Progenitor cell of endocrine pancreas (in vitro differentiated cells): Measurements from ENCODE around the gene PARD3. TPM values are rescaled to one million over a fixed set of nuclear protein-coding genes. Genes with fewer than 3 reads are reported as not detected.

ENCODE experiments used
- DNase-seq: peaks from one replicate; pipeline ENCODE4 v3.0.0; 2021; ENCODE audit warnings: low spot score; ENCODE audit not compliant: unreplicated experiment
- H3K27ac Mint-ChIP-seq: 2 replicates; pipeline ENCODE4 v1.8.0; 2021; ENCODE audit warnings: mild to moderate bottlenecking, moderate library complexity, mixed read lengths
- H3K27me3 Mint-ChIP-seq: 2 replicates; pipeline ENCODE4 v1.8.0; 2021; ENCODE audit warnings: mixed read lengths
- H3K36me3 Mint-ChIP-seq: 2 replicates; pipeline ENCODE4 v1.8.0; 2022; ENCODE audit warnings: mixed read lengths; ENCODE audit not compliant: insufficient read depth
- H3K4me1 Mint-ChIP-seq: 2 replicates; pipeline ENCODE4 v1.8.0; 2021; ENCODE audit warnings: low read depth, mixed read lengths
- H3K4me3 Mint-ChIP-seq: 2 replicates; pipeline ENCODE4 v1.8.0; 2021; ENCODE audit warnings: low read depth, mild to moderate bottlenecking, moderate library complexity, mixed read lengths
- H3K9me3 Mint-ChIP-seq: 2 replicates; pipeline ENCODE4 v1.8.0; 2021; ENCODE audit warnings: low read depth, mixed read lengths
- CTCF ChIP-seq: fragments of 200-600 bp; sonication (generic); IDR thresholded peaks from one replicate; pipeline ENCODE4 v1.5.0; 2021; ENCODE audit warnings: antibody characterized with exemption, mild to moderate bottlenecking; ENCODE audit not compliant: unreplicated experiment
- total RNA-seq: library from RNA; stranded (reverse); gene quantifications from 2 replicates; pipeline ENCODE4 v1.2.1, GENCODE V29; 2021

PARD3 gene
- total RNA-seq, 1 donor from 2014 or later: 85.3 TPM

GRCh38 chr10:34251177-34251576, 563.9 kb downstream of the PARD3 start:
- peaks cover 2% of the 10 kb centered on the region for H3K36me3 Mint-ChIP-seq
- no peak for TF ChIP-seq CTCF
- no peak overlapping the region for H3K4me3 Mint-ChIP-seq
- DNase-seq: no peak
- peaks cover 16% of the 10 kb centered on the region for H3K4me1 Mint-ChIP-seq
- no peak overlapping the region for H3K27ac Mint-ChIP-seq
- H3K27me3 Mint-ChIP-seq: no peaks in the 10 kb centered on the region
- H3K9me3 Mint-ChIP-seq: no peaks in the 10 kb centered on the region

- peaks cover 2% of the 10 kb centered on the region for H3K36me3 Mint-ChIP-seq
- H3K4me3 Mint-ChIP-seq: no peak overlapping the region
- no peak for DNase-seq
- no peak overlapping the region for H3K27ac Mint-ChIP-seq
- peaks cover 15% of the 10 kb centered on the region for H3K4me1 Mint-ChIP-seq
- TF ChIP-seq CTCF: no peak
- no peaks in the 10 kb centered on the region for H3K9me3 Mint-ChIP-seq
- no peaks in the 10 kb centered on the region for H3K27me3 Mint-ChIP-seq
Measured at GRCh38 chr10:34250722-34251121, 564.4 kb downstream of the PARD3 start.

GRCh38 chr10:34249634-34250033, 565.5 kb downstream of the PARD3 start:
- no peak for DNase-seq
- Mint-ChIP-seq H3K4me1 (peaks cover 12% of the 10 kb centered on the region), H3K27ac (peak overlapping the region; percentile 11), H3K9me3 (no peaks in the 10 kb centered on the region), H3K27me3 (no peaks in the 10 kb centered on the region), H3K4me3 (no peak overlapping the region), H3K36me3 (peaks cover 2% of the 10 kb centered on the region)
- TF ChIP-seq CTCF: peak; percentile 25

GRCh38 chr10:34247560-34247959, 567.5 kb downstream of the PARD3 start:
- H3K27me3 Mint-ChIP-seq: no peaks in the 10 kb centered on the region
- H3K27ac Mint-ChIP-seq: no peak overlapping the region
- peaks cover 4% of the 10 kb centered on the region for H3K36me3 Mint-ChIP-seq
- H3K4me3 Mint-ChIP-seq: no peak overlapping the region
- H3K9me3 Mint-ChIP-seq: no peaks in the 10 kb centered on the region
- no peak for DNase-seq
- TF ChIP-seq CTCF: no peak
- H3K4me1 Mint-ChIP-seq: peaks cover 10% of the 10 kb centered on the region

GRCh38 chr10:34244756-34245484, 570.2 kb downstream of the PARD3 start:
- H3K36me3 Mint-ChIP-seq: peaks cover 19% of the 10 kb centered on the region
- H3K27me3 Mint-ChIP-seq: no peaks in the 10 kb centered on the region
- H3K4me1 Mint-ChIP-seq: peaks cover 12% of the 10 kb centered on the region
- no peak for DNase-seq
- no peak overlapping the region for H3K27ac Mint-ChIP-seq
- no peak overlapping the region for H3K4me3 Mint-ChIP-seq
- no peak for TF ChIP-seq CTCF
- H3K9me3 Mint-ChIP-seq: no peaks in the 10 kb centered on the region
